ENCODE data around the gene MOCOS.

- TF ChIP-seq, protein P1, sequence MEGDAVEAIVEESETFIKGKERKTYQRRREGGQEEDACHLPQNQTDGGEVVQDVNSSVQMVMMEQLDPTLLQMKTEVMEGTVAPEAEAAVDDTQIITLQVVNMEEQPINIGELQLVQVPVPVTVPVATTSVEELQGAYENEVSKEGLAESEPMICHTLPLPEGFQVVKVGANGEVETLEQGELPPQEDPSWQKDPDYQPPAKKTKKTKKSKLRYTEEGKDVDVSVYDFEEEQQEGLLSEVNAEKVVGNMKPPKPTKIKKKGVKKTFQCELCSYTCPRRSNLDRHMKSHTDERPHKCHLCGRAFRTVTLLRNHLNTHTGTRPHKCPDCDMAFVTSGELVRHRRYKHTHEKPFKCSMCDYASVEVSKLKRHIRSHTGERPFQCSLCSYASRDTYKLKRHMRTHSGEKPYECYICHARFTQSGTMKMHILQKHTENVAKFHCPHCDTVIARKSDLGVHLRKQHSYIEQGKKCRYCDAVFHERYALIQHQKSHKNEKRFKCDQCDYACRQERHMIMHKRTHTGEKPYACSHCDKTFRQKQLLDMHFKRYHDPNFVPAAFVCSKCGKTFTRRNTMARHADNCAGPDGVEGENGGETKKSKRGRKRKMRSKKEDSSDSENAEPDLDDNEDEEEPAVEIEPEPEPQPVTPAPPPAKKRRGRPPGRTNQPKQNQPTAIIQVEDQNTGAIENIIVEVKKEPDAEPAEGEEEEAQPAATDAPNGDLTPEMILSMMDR (IDR thresholded peaks at IDR 0.05), result no peak
- TF ChIP-seq POLR2A (IDR thresholded peaks at IDR 0.05) (no peak), POLR2AphosphoS5 (IDR thresholded peaks at IDR 0.05; ENCODE audit: insufficient read depth in 1 of 2, low read depth in 1 of 2) (no peak)
These were observed 127.5 kb downstream of the MOCOS start for GRCh38 chr18:36314754-36315153.

Measured in vagina (tissue), 2 donors.